Cardiac fibroblast (primary cell): ENCODE results near the gene TUBA3C.
"Not testable (repeated sequence)": the region's sequence is repeated elsewhere in the genome, so short reads cannot be mapped to it uniquely, and the experiment has no call there.

Source experiments
- DNase-seq, 2 donors: peaks; one replicate each; pipeline versions ENCODE4 v3.0.0 to v3.0.0-alpha.2; 2010; ENCODE audit warnings: low read depth in 2 of 2
- H3K4me3 ChIP-seq, 2 donors: replicated peaks in 1 of 2; 1 replicate in 1 of 2; 2 replicates in 1 of 2; pipeline ENCODE4 v1.5.1; 2011; ENCODE audit warnings: low read depth in 2 of 2, low read length in 2 of 2, mild to moderate bottlenecking in 2 of 2, moderate library complexity in 1 of 2
- CTCF ChIP-seq: IDR thresholded peaks from one replicate; pipeline ENCODE4 v1.5.1; 2011; ENCODE audit warnings: low read depth, mild to moderate bottlenecking, low read length, inconsistent platforms

Gene TUBA3C

DNA sequence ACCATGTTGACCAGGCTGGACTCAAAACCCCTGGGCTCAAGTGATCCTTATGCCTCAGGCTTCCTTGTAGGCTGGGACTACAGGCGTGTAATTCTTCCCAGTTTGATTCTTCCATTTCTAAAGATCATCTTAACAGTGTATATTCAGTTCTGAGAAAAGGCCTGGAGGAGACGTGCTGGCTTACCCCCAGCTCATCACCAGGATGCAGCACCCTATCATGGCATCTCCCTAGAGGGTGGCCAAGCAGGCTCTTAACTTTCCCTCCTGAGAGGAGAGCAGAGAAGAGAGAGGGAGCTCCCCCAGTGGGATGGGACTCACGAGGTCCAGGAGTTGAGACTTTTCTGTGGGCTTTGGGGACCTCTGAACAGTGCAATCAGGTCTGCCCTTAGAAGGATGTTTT, 2.1 kb upstream of the TUBA3C start:
- no peak for DNase-seq
- H3K4me3 ChIP-seq, result no peak overlapping the region
- TF ChIP-seq CTCF, result no peak

- no peak for DNase-seq
- no peak overlapping the region for H3K4me3 ChIP-seq
- TF ChIP-seq CTCF, result no peak
Observed at GRCh38 chr13:19182536-19182935, 912 bp upstream of the TUBA3C start.

DNA sequence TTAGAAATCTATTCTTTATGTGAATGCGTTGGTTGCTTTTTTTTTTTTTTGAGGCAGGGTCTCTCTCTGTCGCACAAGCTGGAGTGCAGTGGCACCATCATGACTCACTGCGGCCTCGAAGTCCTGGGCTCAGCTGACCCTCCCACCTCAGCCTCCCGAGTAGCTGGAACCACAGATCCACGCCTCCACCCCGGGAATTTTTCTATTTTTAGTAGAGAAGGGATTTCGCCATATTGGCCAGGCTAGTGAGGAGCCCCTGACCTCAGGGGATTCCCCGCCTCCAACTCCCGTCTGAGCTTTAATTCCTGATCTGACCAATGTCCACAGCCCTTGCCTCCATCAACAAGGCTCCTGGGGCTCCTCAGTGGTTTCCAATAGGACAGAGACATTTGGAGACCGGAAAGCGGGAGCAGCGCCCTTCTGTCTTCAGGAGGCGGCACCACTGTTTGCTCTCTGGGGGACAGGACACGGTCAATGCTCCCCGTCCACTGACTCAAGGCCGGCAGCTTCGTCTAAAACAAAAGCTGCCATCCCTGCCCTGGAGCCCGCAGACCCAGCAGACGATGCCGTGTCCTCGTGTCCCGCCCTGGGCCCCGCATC, 503 bp downstream of the TUBA3C start:
- H3K4me3 ChIP-seq, result no peak overlapping the region
- no peak for DNase-seq
- TF ChIP-seq CTCF, result no peak

DNA sequence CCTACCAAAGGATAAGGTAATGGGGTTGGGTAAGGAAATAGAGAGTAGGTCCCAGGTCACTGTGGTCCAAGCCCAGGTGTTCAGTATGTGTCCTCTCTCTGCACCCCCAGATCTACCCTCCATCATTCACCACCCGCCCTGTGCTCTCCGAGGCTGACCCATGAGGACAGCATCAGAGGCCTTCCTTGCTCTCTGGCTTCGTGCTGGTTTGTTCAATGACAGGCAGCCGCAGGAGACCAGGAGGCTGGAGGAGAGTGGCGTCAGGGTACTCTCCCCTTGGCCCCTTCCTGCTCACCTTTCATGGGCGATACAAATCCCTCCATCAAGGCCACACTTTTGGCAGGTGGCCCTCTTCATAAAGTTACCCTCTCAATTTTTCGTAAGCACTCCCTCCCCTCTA, 1.7 kb downstream of the TUBA3C start:
- no peak for DNase-seq
- no peak overlapping the region for H3K4me3 ChIP-seq
- TF ChIP-seq CTCF, result no peak

GRCh38 chr13:19178901-19179593, 2.6 kb downstream of the TUBA3C start:
- no peak for DNase-seq
- no peak overlapping the region for H3K4me3 ChIP-seq
- TF ChIP-seq CTCF, result no peak

DNA sequence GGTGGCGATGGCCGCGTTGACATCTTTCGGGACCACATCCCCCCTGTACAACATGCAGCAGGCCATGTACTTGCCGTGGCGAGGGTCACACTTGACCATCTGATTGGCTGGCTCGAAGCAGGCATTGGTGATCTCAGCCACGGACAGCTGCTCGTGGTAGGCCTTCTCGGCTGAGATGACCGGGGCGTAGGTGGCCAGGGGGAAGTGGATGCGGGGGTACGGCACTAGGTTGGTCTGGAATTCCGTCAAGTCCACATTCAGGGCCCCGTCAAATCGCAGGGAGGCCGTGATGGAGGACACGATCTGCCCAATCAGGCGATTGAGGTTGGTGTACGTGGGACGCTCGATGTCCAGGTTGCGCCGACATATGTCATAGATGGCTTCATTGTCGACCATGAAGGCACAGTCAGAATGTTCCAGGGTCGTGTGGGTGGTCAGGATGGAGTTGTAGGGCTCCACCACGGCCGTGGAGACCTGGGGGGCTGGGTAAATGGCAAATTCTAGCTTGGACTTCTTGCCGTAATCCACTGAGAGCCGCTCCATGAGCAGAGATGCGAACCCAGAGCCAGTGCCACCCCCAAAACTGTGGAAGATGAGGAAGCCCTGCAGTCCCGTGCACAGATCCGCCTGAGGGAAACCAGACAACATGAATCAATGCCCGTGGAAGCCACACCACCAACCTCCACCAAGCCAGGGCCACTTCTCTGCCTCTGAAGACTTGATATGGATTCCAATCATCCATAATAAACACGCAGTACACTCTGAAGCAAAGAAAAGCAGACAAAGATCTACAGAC, 4.4 kb downstream of the TUBA3C start:
- H3K4me3 ChIP-seq, result not testable (repeated sequence)

DNA sequence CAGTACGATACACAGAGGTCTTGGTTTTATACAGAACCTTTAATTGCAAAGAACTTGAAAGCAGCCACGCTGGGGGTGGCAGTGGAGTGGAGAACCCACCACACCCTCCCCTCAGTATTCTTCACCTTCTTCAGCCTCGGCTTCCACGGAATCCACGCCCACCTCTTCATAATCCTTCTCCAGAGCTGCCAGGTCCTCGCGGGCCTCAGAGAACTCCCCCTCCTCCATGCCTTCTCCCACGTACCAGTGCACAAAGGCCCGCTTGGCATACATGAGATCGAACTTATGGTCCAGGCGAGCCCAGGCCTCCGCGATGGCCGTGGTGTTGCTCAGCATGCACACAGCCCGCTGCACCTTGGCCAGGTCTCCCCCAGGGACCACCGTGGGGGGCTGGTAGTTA, 7.9 kb downstream of the TUBA3C start:
- TF ChIP-seq CTCF, result no peak
- H3K4me3 ChIP-seq, result no peak overlapping the region
- no peak for DNase-seq

More for the DNA sequence above, 4.4 kb downstream of the TUBA3C start:
- not testable (repeated sequence) for DNase-seq
